Measurements from ENCODE around the gene HOXB13. TPM values are rescaled to one million over a fixed set of nuclear protein-coding genes. Genes with fewer than 3 reads are reported as not detected.
A peak's percentile ranks its signal among the peaks of the same experiment; 100 is the strongest.

Gene HOXB13
- not detected in 2 replicates for polyA plus RNA-seq (2014; cell fraction: cytosol; rRNA removed)
- not detected in 2 replicates for polyA plus RNA-seq (2014; cell fraction: nucleus; rRNA removed)

GRCh38 chr17:48728232-48729231 is at the start of gene HOXB13:
HOXB13 (minus strand) TSS chr17:48728750; CDS start chr17:48728593, 157 bp downstream.
- peak; percentile 37 for DNase-seq (ENCODE audit: low spot score)

- DNase-seq (ENCODE audit: low spot score): no peak
Measured at GRCh38 chr17:48776602-48777001, 48.1 kb upstream of the HOXB13 start.

GRCh38 chr17:48773245-48773644 is 44.7 kb upstream of the HOXB13 start:
- DNase-seq (ENCODE audit: low spot score): no peak

- DNase-seq (ENCODE audit: low spot score): no peak
Measured at GRCh38 chr17:48770954-48771353, 42.4 kb upstream of the HOXB13 start.

GRCh38 chr17:48769009-48769675 is 40.6 kb upstream of the HOXB13 start:
- DNase-seq (ENCODE audit: low spot score): no peak

- DNase-seq (ENCODE audit: low spot score): no peak
Measured at GRCh38 chr17:48767263-48767774, 38.8 kb upstream of the HOXB13 start.

GRCh38 chr17:48761114-48761513 is 32.6 kb upstream of the HOXB13 start:
- no peak for DNase-seq (ENCODE audit: low spot score)

- no peak for DNase-seq (ENCODE audit: low spot score)
Measured at GRCh38 chr17:48760411-48760810, 31.9 kb upstream of the HOXB13 start.

GRCh38 chr17:48759288-48759687 is 30.7 kb upstream of the HOXB13 start:
- DNase-seq (ENCODE audit: low spot score): no peak

- DNase-seq (ENCODE audit: low spot score): no peak
Measured at GRCh38 chr17:48757524-48757961, 29.0 kb upstream of the HOXB13 start.

- DNase-seq (ENCODE audit: low spot score): no peak
Measured at GRCh38 chr17:48756830-48757251, 28.3 kb upstream of the HOXB13 start.

- DNase-seq (ENCODE audit: low spot score): no peak
Measured at GRCh38 chr17:48755356-48755755, 26.8 kb upstream of the HOXB13 start.

GRCh38 chr17:48754500-48755261 is 26.1 kb upstream of the HOXB13 start:
- DNase-seq (ENCODE audit: low spot score): no peak

GRCh38 chr17:48753794-48754499 is 25.4 kb upstream of the HOXB13 start:
- DNase-seq (ENCODE audit: low spot score): no peak

GRCh38 chr17:48752399-48753288 is 24.1 kb upstream of the HOXB13 start:
- DNase-seq (ENCODE audit: low spot score): no peak

GRCh38 chr17:48751733-48752398 is 23.3 kb upstream of the HOXB13 start:
- DNase-seq (ENCODE audit: low spot score): no peak

GRCh38 chr17:48751172-48751571 is 22.6 kb upstream of the HOXB13 start:
- DNase-seq (ENCODE audit: low spot score): no peak

GRCh38 chr17:48749621-48750553 is 21.3 kb upstream of the HOXB13 start:
- DNase-seq (ENCODE audit: low spot score): no peak

Measured in SK-N-DZ (cell line).